H9 (cell line): ENCODE results near the gene MICAL3. TPM values are rescaled to one million over a fixed set of nuclear protein-coding genes. Genes with fewer than 3 reads are reported as not detected.

ENCODE experiments used
- DNase-seq: peaks from one replicate; pipeline ENCODE4 v3.0.0-alpha.2; 2017
- H2AFZ ChIP-seq: one replicate; pipeline ENCODE4 v1.6.1; 2013; ENCODE audit warnings: mild to moderate bottlenecking, low read length, control low read depth, moderate library complexity
- H2AK5ac ChIP-seq: 2 replicates; pipeline ENCODE4 v1.6.1; 2013; ENCODE audit warnings: low read length, control low read depth, mixed read lengths; ENCODE audit not compliant: insufficient read length
- H2BK120ac ChIP-seq: one replicate; pipeline ENCODE4 v1.6.1; 2013; ENCODE audit warnings: low read depth, mild to moderate bottlenecking, low read length, control low read depth, inconsistent platforms; ENCODE audit not compliant: poor library complexity, severe bottlenecking
- H2BK12ac ChIP-seq: 2 replicates; pipeline ENCODE4 v1.6.1; 2013; ENCODE audit warnings: low read length, control low read depth, mixed read lengths, low read depth; ENCODE audit not compliant: insufficient read length
- H2BK15ac ChIP-seq: 2 replicates; pipeline ENCODE4 v1.6.1; 2013; ENCODE audit warnings: low read depth, low read length, control low read depth
- H2BK20ac ChIP-seq: one replicate; pipeline ENCODE4 v1.6.1; 2013; ENCODE audit warnings: low read depth, mild to moderate bottlenecking, low read length, control low read depth, inconsistent platforms; ENCODE audit not compliant: poor library complexity, severe bottlenecking
- H2BK5ac ChIP-seq: 2 replicates; pipeline ENCODE4 v1.6.1; 2013; ENCODE audit warnings: low read length, control low read depth, mixed read lengths; ENCODE audit not compliant: insufficient read length
- H3K14ac ChIP-seq: 2 replicates; pipeline ENCODE4 v1.6.1; 2013; ENCODE audit warnings: low read length, control low read depth; ENCODE audit not compliant: insufficient read depth
- H3K18ac ChIP-seq: 2 replicates; pipeline ENCODE4 v1.6.1; 2013; ENCODE audit warnings: low read depth, mild to moderate bottlenecking, mixed read lengths, low read length, control low read depth; ENCODE audit not compliant: insufficient read length
- H3K23ac ChIP-seq: 2 replicates; pipeline ENCODE4 v1.6.1; 2013; ENCODE audit warnings: low read length, control low read depth, mixed read lengths, low read depth; ENCODE audit not compliant: insufficient read length
- H3K23me2 ChIP-seq: 2 replicates; pipeline ENCODE4 v1.6.1; 2013; ENCODE audit warnings: low read depth, mild to moderate bottlenecking, mixed read lengths, low read length, control low read depth; ENCODE audit not compliant: insufficient read length, poor library complexity, severe bottlenecking
- H3K27ac ChIP-seq: 2 replicates; pipeline ENCODE4 v1.5.1; 2013; ENCODE audit warnings: low read length, control low read depth, mixed read lengths, low read depth; ENCODE audit not compliant: insufficient read length
- H3K27me3 ChIP-seq: 2 replicates; pipeline ENCODE4 v1.6.1; 2013; ENCODE audit warnings: low read length, control low read depth, inconsistent platforms; ENCODE audit not compliant: insufficient read depth
- H3K4ac ChIP-seq: 2 replicates; pipeline ENCODE4 v1.6.1; 2013; ENCODE audit warnings: low read depth, mild to moderate bottlenecking, control low read depth, inconsistent platforms, low read length, moderate library complexity
- H3K4me1 ChIP-seq: 2 replicates; pipeline ENCODE4 v1.6.1; 2013; ENCODE audit warnings: low read length, control low read depth, inconsistent platforms; ENCODE audit not compliant: insufficient read depth
- H3K4me2 ChIP-seq: 2 replicates; pipeline ENCODE4 v1.6.1; 2013; ENCODE audit warnings: low read length, control low read depth, mixed read lengths; ENCODE audit not compliant: insufficient read length, insufficient read depth
- H3K56ac ChIP-seq: 2 replicates; pipeline ENCODE4 v1.6.1; 2013; ENCODE audit warnings: low read depth, mild to moderate bottlenecking, mixed read lengths, low read length, control low read depth; ENCODE audit not compliant: insufficient read length
- H3K79me1 ChIP-seq: 2 replicates; pipeline ENCODE4 v1.6.1; 2013; ENCODE audit warnings: low read depth, mild to moderate bottlenecking, moderate library complexity, low read length, control low read depth, inconsistent platforms; ENCODE audit not compliant: insufficient read depth, poor library complexity, severe bottlenecking
- H3K79me2 ChIP-seq: 2 replicates; pipeline ENCODE4 v1.6.1; 2013; ENCODE audit warnings: low read length, control low read depth, inconsistent platforms; ENCODE audit not compliant: insufficient read depth
- H3K9ac ChIP-seq: 2 replicates; pipeline ENCODE4 v1.6.1; 2013; ENCODE audit warnings: low read length, control low read depth, mixed read lengths; ENCODE audit not compliant: insufficient read length; ENCODE audit errors: extremely low read depth
- H3K9me3 ChIP-seq: one replicate; pipeline ENCODE4 v1.6.1; 2013; ENCODE audit warnings: low read depth, low read length, inconsistent platforms; ENCODE audit not compliant: control insufficient read depth
- H3T11ph ChIP-seq: one replicate; pipeline ENCODE4 v1.6.1; 2013; ENCODE audit warnings: mild to moderate bottlenecking, low read length, control low read depth, inconsistent platforms
- H4K20me1 ChIP-seq: one replicate; pipeline ENCODE4 v1.6.1; 2013; ENCODE audit not compliant: control insufficient read depth, insufficient read length, insufficient read depth
- H4K5ac ChIP-seq: 2 replicates; pipeline ENCODE4 v1.6.1; 2013; ENCODE audit warnings: low read depth, mild to moderate bottlenecking, mixed read lengths, low read length, control low read depth; ENCODE audit not compliant: insufficient read length
- H4K8ac ChIP-seq: replicated peaks from 2 replicates; pipeline ENCODE4 v1.6.1; 2013; ENCODE audit warnings: low read length, control low read depth, mixed read lengths, low read depth; ENCODE audit not compliant: insufficient read length
- H4K91ac ChIP-seq: 2 replicates; pipeline ENCODE4 v1.6.1; 2013; ENCODE audit warnings: low read depth, mild to moderate bottlenecking, moderate library complexity, mixed read lengths, low read length, control low read depth; ENCODE audit not compliant: insufficient read length
- H3K27ac Mint-ChIP-seq, 3 experiments: 2 replicates in 2 of 3; 3 replicates in 1 of 3; pipeline ENCODE4 v1.8.0; 2020 to 2021; ENCODE audit warnings: mixed read lengths in 3 of 3, mild to moderate bottlenecking in 1 of 3, moderate library complexity in 1 of 3
- H3K27me3 Mint-ChIP-seq: 2 replicates; pipeline ENCODE4 v1.8.0; 2021; ENCODE audit warnings: low read depth, mild to moderate bottlenecking, moderate library complexity, mixed read lengths
- H3K36me3 Mint-ChIP-seq, 3 experiments: 2 replicates in 2 of 3; 3 replicates in 1 of 3; pipeline ENCODE4 v1.8.0; 2020 to 2021; ENCODE audit warnings: low read depth in 3 of 3, mixed read lengths in 3 of 3; ENCODE audit not compliant: insufficient read depth in 1 of 3
- H3K4me1 Mint-ChIP-seq, 2 experiments: 2 replicates each; pipeline ENCODE4 v1.8.0; 2020; ENCODE audit warnings: mixed read lengths in 2 of 2
- H3K4me3 Mint-ChIP-seq, 2 experiments: 2 replicates in 1 of 2; 3 replicates in 1 of 2; pipeline ENCODE4 v1.8.0; 2020 to 2021; ENCODE audit warnings: mild to moderate bottlenecking in 2 of 2, mixed read lengths in 2 of 2, moderate library complexity in 1 of 2
- H3K9me3 Mint-ChIP-seq, 2 experiments: 2 replicates in 1 of 2; 3 replicates in 1 of 2; pipeline ENCODE4 v1.8.0; 2020; ENCODE audit warnings: mild to moderate bottlenecking in 2 of 2, mixed read lengths in 2 of 2, moderate library complexity in 1 of 2
- CTCF ChIP-seq: fragments of 200-600 bp; sonication (generic); conservative IDR thresholded peaks from 3 replicates; pipeline ENCODE4 v1.8.0; 2021; ENCODE audit warnings: antibody characterized with exemption, mild to moderate bottlenecking
- WGBS: extraction: QIAGEN DNeasy Blood & Tissue Kit; methylation state at CpG from one replicate; pipeline ENCODE4 v1.1.7; 2013; ENCODE audit warnings: missing lambda C conversion rate, low lambda C conversion rate, mixed read lengths; ENCODE audit not compliant: insufficient read length; ENCODE audit errors: extremely low coverage; 5-methylcytosine and 5-hydroxymethylcytosine counted together
- total RNA-seq: library from RNA; stranded (reverse); gene quantifications from 2 replicates; pipeline ENCODE4 v1.2.1, GENCODE V29; 2021

MICAL3 gene
- total RNA-seq, 1 experiment from 2014 or later: 50.2 TPM

- H2AK5ac ChIP-seq: no peak overlapping the region
- no peak overlapping the region for H2AFZ ChIP-seq
- no peaks in the 10 kb centered on the region for H3K79me1 ChIP-seq
- no peak overlapping the region for H4K91ac ChIP-seq
- H3K9me3 ChIP-seq: no peaks in the 10 kb centered on the region
- H2BK20ac ChIP-seq: no peak overlapping the region
- H3K23me2 ChIP-seq: no peaks in the 10 kb centered on the region
- H3K18ac ChIP-seq: no peak overlapping the region
- H2BK12ac ChIP-seq: no peak overlapping the region
- no peak overlapping the region for H3K27ac ChIP-seq
- no peak overlapping the region for H3K4me3 Mint-ChIP-seq
- H3K27me3 Mint-ChIP-seq: peaks cover 2% of the 10 kb centered on the region; the same call in 1 of the 2 replicates
- no peak overlapping the region for H3K23ac ChIP-seq
- TF ChIP-seq CTCF: no peak
- no peaks in the 10 kb centered on the region for H3K79me2 ChIP-seq
- H3K4ac ChIP-seq: no peak overlapping the region
- no peak overlapping the region for H3K4me2 ChIP-seq
- no peaks in the 10 kb centered on the region for H4K20me1 ChIP-seq
- H3K4me1 Mint-ChIP-seq: peaks cover 0 to 3% of the 10 kb centered on the region in 2 experiments; a peak in 1 of 4 replicates
- H2BK5ac ChIP-seq: no peak overlapping the region
- no peak overlapping the region for H3K56ac ChIP-seq
- H2BK15ac ChIP-seq: no peak overlapping the region
- no peak overlapping the region for H3T11ph ChIP-seq
- WGBS: no CpG with 5 or more reads among the region's 11 CpGs
- DNase-seq: no peak
- H4K5ac ChIP-seq: no peak overlapping the region
- no peak overlapping the region for H2BK120ac ChIP-seq
- no peaks in the 10 kb centered on the region for H3K4me1 ChIP-seq
- H3K14ac ChIP-seq: no peak overlapping the region
- H3K9me3 Mint-ChIP-seq: no peaks in the 10 kb centered on the region
- H3K9ac ChIP-seq: no peak overlapping the region
- no peak overlapping the region for H3K27ac Mint-ChIP-seq
- H3K36me3 Mint-ChIP-seq: peaks cover 0 to 2% (median 0%) of the 10 kb centered on the region in 3 experiments; a peak in 2 of 7 replicates
- no peak overlapping the region for H4K8ac ChIP-seq
- no peaks in the 10 kb centered on the region for H3K27me3 ChIP-seq
Measured at GRCh38 chr22:17858033-17858432, 166.3 kb downstream of the MICAL3 start.
